Naive thymus-derived CD4-positive, alpha-beta T cell (primary cell): ENCODE results near the gene SLC22A1. TPM values are rescaled to one million over a fixed set of nuclear protein-coding genes. Genes with fewer than 3 reads are reported as not detected.

Experiments
- ATAC-seq: fragments of 150-1000 bp; cut with Tn5 transposase; 2 replicates; pipeline ENCODE4 v1.10.0; 2021; ENCODE audit warnings: mild to moderate bottlenecking, moderate library complexity
- CTCF ChIA-PET: fragments of 350-600 bp; sonication (Branson Sonifier 250); formaldehyde crosslinking; loops from one replicate; lab custom pipeline; 2021; ENCODE audit warnings: antibody characterized with exemption; lab: Charles Lee
- POLR2A ChIA-PET: fragments of 350-600 bp; sonication (Branson Sonifier 250); formaldehyde crosslinking; loops from one replicate; lab custom pipeline; 2021; ENCODE audit warnings: antibody characterized with exemption, inconsistent platforms; lab: Charles Lee
- DNase-seq, 9 donors: peaks; one replicate each; pipeline versions ENCODE4 v3.0.0 to v3.0.0-alpha.2; 2020 to 2022; ENCODE audit warnings: mixed read lengths in 1 of 9
- H3K27ac ChIP-seq: one replicate; pipeline ENCODE4 v1.7.0; 2013; ENCODE audit warnings: mild to moderate bottlenecking, low read depth, low read length, moderate library complexity
- H3K27me3 ChIP-seq, 2 donors: one replicate each; pipeline ENCODE4 v1.7.0; 2013; ENCODE audit warnings: low read length in 2 of 2, mild to moderate bottlenecking in 2 of 2, moderate library complexity in 2 of 2; ENCODE audit not compliant: control insufficient read depth in 2 of 2, insufficient read depth in 2 of 2
- H3K36me3 ChIP-seq, 3 experiments: 1 replicate in 2 of 3; 2 replicates in 1 of 3; pipeline ENCODE4 v1.7.0; 2013; ENCODE audit warnings: low read length in 3 of 3, mild to moderate bottlenecking in 3 of 3, moderate library complexity in 1 of 3; ENCODE audit not compliant: insufficient read depth in 3 of 3, control insufficient read depth in 2 of 3
- H3K4me1 ChIP-seq, 2 donors: one replicate each; pipeline ENCODE4 v1.7.0; 2013; ENCODE audit warnings: low read length in 2 of 2, mild to moderate bottlenecking in 2 of 2, moderate library complexity in 1 of 2; ENCODE audit not compliant: control insufficient read depth in 2 of 2, insufficient read depth in 2 of 2
- H3K4me3 ChIP-seq: 2 replicates; pipeline ENCODE4 v1.7.0; 2013; ENCODE audit warnings: mild to moderate bottlenecking, low read length
- H3K9me3 ChIP-seq, 3 experiments: 1 replicate in 2 of 3; 2 replicates in 1 of 3; pipeline ENCODE4 v1.7.0; 2013; ENCODE audit warnings: low read length in 3 of 3; ENCODE audit not compliant: control insufficient read depth in 2 of 3
- H3K27ac Mint-ChIP-seq, 9 donors: one replicate each; pipeline ENCODE4 v1.8.0; 2020 to 2022; ENCODE audit warnings: mixed read lengths in 9 of 9, mild to moderate bottlenecking in 8 of 9, moderate library complexity in 5 of 9, inconsistent platforms in 2 of 9
- H3K27me3 Mint-ChIP-seq, 5 donors: one replicate each; pipeline ENCODE4 v1.8.0; 2021 to 2022; ENCODE audit warnings: mixed read lengths in 5 of 5, mild to moderate bottlenecking in 1 of 5
- H3K36me3 Mint-ChIP-seq, 5 donors: one replicate each; pipeline ENCODE4 v1.8.0; 2020 to 2022; ENCODE audit warnings: mixed read lengths in 5 of 5, mild to moderate bottlenecking in 3 of 5, inconsistent platforms in 1 of 5
- H3K4me1 Mint-ChIP-seq, 7 donors: one replicate each; pipeline ENCODE4 v1.8.0; 2020 to 2022; ENCODE audit warnings: mixed read lengths in 7 of 7, mild to moderate bottlenecking in 3 of 7, inconsistent platforms in 1 of 7
- H3K4me3 Mint-ChIP-seq, 10 donors: one replicate each; pipeline ENCODE4 v1.8.0; 2020 to 2022; ENCODE audit warnings: mild to moderate bottlenecking in 10 of 10, mixed read lengths in 10 of 10, moderate library complexity in 6 of 10, inconsistent platforms in 2 of 10
- H3K9me3 Mint-ChIP-seq, 11 donors: one replicate each; pipeline ENCODE4 v1.8.0; 2020 to 2022; ENCODE audit warnings: mixed read lengths in 11 of 11, mild to moderate bottlenecking in 4 of 11, inconsistent platforms in 1 of 11, moderate library complexity in 1 of 11
- intact Hi-C, 2 donors: fragments of 100-400 bp; cut with micrococcal nuclease; formaldehyde crosslinking; loops; one replicate each; pipeline ENCODE4 v1.15.1; 2023
- polyA plus RNA-seq, 2 donors: library from polyadenylated mRNA; unstranded; fragments of 300-500 nt; fragmentation: Illumina TruSeq; gene quantifications; one replicate each; pipeline ENCODE4 v1.2.3, GENCODE V29; 2021
- total RNA-seq, 6 experiments: library from RNA in 5 of 6; stranded (reverse) in 5 of 6; gene quantifications; 1 replicate in 5 of 6; 2 replicates in 1 of 6; pipeline ENCODE4 v1.2.3 and lab custom pipeline; 2021 to 2026

SLC22A1 gene
- total and polyA plus RNA-seq, 7 experiments from 2014 or later: 0.39 to 2.2 (median 1.3) TPM; not detected in 3

DNA sequence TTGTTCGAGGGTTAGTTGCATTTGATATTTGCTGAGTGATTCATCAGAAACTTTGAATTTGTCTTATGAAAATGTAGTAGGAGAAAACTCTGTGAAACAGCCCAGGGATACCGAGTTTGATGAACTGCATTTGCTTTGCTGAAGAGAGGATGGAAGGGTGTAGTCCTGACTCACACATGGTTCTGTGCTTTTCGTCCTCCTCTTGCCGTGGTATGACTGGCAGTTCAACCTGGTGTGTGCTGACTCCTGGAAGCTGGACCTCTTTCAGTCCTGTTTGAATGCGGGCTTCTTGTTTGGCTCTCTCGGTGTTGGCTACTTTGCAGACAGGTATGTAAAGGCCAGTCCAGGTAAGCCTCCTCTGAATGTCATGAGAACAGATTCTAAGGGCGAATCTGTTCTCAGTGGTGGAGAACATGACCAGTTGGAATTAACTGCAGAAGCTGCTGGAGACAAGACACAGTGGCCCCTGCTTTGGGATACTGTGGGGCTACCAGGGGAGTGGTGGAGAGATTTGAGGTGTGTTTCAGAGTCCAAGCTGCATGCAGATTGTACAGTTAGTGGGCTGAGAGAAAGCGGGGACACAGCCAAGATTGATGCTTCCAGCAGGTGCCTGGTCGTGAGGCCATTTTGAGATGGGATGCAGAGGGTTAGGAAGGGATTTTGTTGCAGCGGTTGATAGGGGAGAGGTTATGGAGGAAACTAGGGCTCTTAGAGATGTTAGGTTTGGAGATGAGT, 8.4 kb downstream of the SLC22A1 start:
- H3K27ac ChIP-seq: no peak overlapping the region
- no peak for DNase-seq
- Mint-ChIP-seq H3K9me3 (no peaks in the 10 kb centered on the region), H3K36me3 (peaks cover 0 to 4% (median 0%) of the 10 kb centered on the region in 5 donors), H3K4me1 (no peaks in the 10 kb centered on the region), H3K4me3 (no peak overlapping the region), H3K27me3 (no peaks in the 10 kb centered on the region), H3K27ac (peak overlapping the region in 2 of 9 donors; percentile 6 to 42)
- ATAC-seq: no peak
- no peaks in the 10 kb centered on the region for H3K9me3 ChIP-seq
- ChIA-PET POLR2A (no interaction called here), CTCF (no interaction called here)
- intact Hi-C loops: no loop called here
- H3K36me3 ChIP-seq: no peaks in the 10 kb centered on the region
- no peaks in the 10 kb centered on the region for H3K4me1 ChIP-seq
- no peak overlapping the region for H3K4me3 ChIP-seq
- H3K27me3 ChIP-seq: no peaks in the 10 kb centered on the region

DNA sequence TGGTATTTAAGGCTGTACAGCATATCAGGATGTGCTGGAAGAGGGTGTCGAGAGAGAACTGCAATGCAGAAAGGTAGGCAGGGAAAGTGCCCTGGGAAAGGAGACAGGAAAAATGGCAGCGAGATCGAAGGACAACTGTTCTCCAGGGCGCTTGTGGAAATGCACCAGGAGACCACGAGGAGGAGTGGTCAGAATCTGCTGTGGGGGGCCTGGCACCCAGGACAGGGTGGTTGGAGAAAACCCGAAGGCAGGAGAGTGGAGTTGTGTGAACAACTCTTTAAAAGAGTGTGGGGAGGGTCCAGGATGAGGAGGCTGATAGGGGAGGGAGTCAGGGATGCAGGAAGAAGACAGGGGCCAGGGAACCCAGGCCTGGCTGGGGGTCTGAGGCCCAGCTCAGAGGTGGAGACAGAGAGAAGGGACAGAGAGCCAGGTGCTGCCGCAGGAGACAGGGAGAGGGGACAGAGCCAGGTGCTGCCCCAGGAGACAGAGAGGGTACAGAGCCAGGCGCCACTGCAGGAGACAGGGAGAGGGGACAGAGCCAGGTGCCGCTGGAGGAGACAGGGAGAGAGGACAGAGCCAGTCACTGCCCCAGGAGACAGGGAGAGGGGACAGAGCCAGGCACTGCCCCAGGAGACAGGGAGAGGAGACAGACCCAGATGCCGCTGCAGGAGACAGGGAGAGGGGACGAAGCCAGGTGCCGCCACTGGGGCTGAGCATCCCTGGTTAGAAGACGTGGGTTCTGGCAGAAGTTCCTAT, 9.3 kb downstream of the SLC22A1 start:
- H3K4me1 ChIP-seq: no peaks in the 10 kb centered on the region
- POLR2A ChIA-PET: no interaction called here
- no peak overlapping the region for H3K4me3 Mint-ChIP-seq
- H3K4me3 ChIP-seq: no peak overlapping the region
- peak overlapping the region in 1 of 9 donors; percentile 1 for H3K27ac Mint-ChIP-seq
- H3K27me3 ChIP-seq: no peaks in the 10 kb centered on the region
- no peaks in the 10 kb centered on the region for H3K4me1 Mint-ChIP-seq
- no peak for DNase-seq
- intact Hi-C loops: no loop called here
- no peaks in the 10 kb centered on the region for H3K9me3 ChIP-seq
- H3K27ac ChIP-seq: no peak overlapping the region
- H3K36me3 ChIP-seq: no peaks in the 10 kb centered on the region
- CTCF ChIA-PET: no interaction called here
- peaks cover 0 to 4% (median 0%) of the 10 kb centered on the region in 5 donors for H3K36me3 Mint-ChIP-seq
- peaks cover 0 to under 1% (median 0%) of the 10 kb centered on the region in 5 donors for H3K27me3 Mint-ChIP-seq
- no peak for ATAC-seq
- H3K9me3 Mint-ChIP-seq: no peaks in the 10 kb centered on the region

- H3K27ac ChIP-seq: no peak overlapping the region
- no peaks in the 10 kb centered on the region for H3K27me3 ChIP-seq
- H3K36me3 Mint-ChIP-seq: peaks cover 0 to 4% (median 0%) of the 10 kb centered on the region in 5 donors
- peaks cover 0 to 3% (median 0%) of the 10 kb centered on the region in 5 donors for H3K27me3 Mint-ChIP-seq
- H3K27ac Mint-ChIP-seq: no peak overlapping the region
- no peaks in the 10 kb centered on the region for H3K9me3 Mint-ChIP-seq
- no peak overlapping the region for H3K4me3 Mint-ChIP-seq
- no peak for ATAC-seq
- H3K4me1 ChIP-seq: no peaks in the 10 kb centered on the region
- no peak for DNase-seq
- intact Hi-C loops: no loop called here
- H3K9me3 ChIP-seq: no peaks in the 10 kb centered on the region
- H3K36me3 ChIP-seq: no peaks in the 10 kb centered on the region
- H3K4me3 ChIP-seq: no peak overlapping the region
- ChIA-PET POLR2A (no interaction called here), CTCF (no interaction called here)
- H3K4me1 Mint-ChIP-seq: no peaks in the 10 kb centered on the region
Measured at GRCh38 chr6:160131636-160132296, 10.2 kb downstream of the SLC22A1 start.

- Mint-ChIP-seq H3K27me3 (peaks cover 0 to 3% (median 0%) of the 10 kb centered on the region in 5 donors), H3K4me3 (no peak overlapping the region), H3K4me1 (no peaks in the 10 kb centered on the region), H3K9me3 (no peaks in the 10 kb centered on the region), H3K36me3 (peaks cover 0 to 4% (median 0%) of the 10 kb centered on the region in 5 donors), H3K27ac (no peak overlapping the region)
- CTCF ChIA-PET: no interaction called here
- no peaks in the 10 kb centered on the region for H3K36me3 ChIP-seq
- H3K27ac ChIP-seq: no peak overlapping the region
- H3K27me3 ChIP-seq: no peaks in the 10 kb centered on the region
- intact Hi-C loops: no loop called here
- H3K4me1 ChIP-seq: no peaks in the 10 kb centered on the region
- no peak for DNase-seq
- no peaks in the 10 kb centered on the region for H3K9me3 ChIP-seq
- ATAC-seq: no peak
- POLR2A ChIA-PET: no interaction called here
- H3K4me3 ChIP-seq: no peak overlapping the region
Measured at GRCh38 chr6:160132297-160132637, 10.7 kb downstream of the SLC22A1 start.

- intact Hi-C loops: no loop called here
- no peak for DNase-seq
- Mint-ChIP-seq H3K4me1 (peaks cover 0 to under 1% (median 0%) of the 10 kb centered on the region in 7 donors), H3K9me3 (no peaks in the 10 kb centered on the region), H3K4me3 (no peak overlapping the region), H3K36me3 (peaks cover 0 to 4% (median 0%) of the 10 kb centered on the region in 5 donors), H3K27ac (no peak overlapping the region), H3K27me3 (peaks cover 0 to 5% (median 0%) of the 10 kb centered on the region in 5 donors)
- Histone ChIP-seq H3K27me3 (no peaks in the 10 kb centered on the region), H3K27ac (no peak overlapping the region), H3K4me1 (no peaks in the 10 kb centered on the region), H3K4me3 (no peak overlapping the region), H3K36me3 (no peaks in the 10 kb centered on the region), H3K9me3 (no peaks in the 10 kb centered on the region)
- ChIA-PET POLR2A (no interaction called here), CTCF (no interaction called here)
- no peak for ATAC-seq
Measured at GRCh38 chr6:160132776-160133338, 11.2 kb downstream of the SLC22A1 start.

GRCh38 chr6:160133441-160134336, 12.1 kb downstream of the SLC22A1 start:
- Mint-ChIP-seq H3K36me3 (peaks cover 0 to 4% (median 0%) of the 10 kb centered on the region in 5 donors), H3K4me1 (peaks cover 0 to 9% (median 8%) of the 10 kb centered on the region in 7 donors), H3K27ac (no peak overlapping the region), H3K27me3 (peaks cover 0 to 6% (median 0%) of the 10 kb centered on the region in 5 donors), H3K4me3 (no peak overlapping the region), H3K9me3 (no peaks in the 10 kb centered on the region)
- H3K27me3 ChIP-seq: no peaks in the 10 kb centered on the region
- DNase-seq (no peak), ATAC-seq (no peak)
- no peak overlapping the region for H3K27ac ChIP-seq
- ChIA-PET CTCF (no interaction called here), POLR2A (no interaction called here)
- H3K4me3 ChIP-seq: no peak overlapping the region
- no peaks in the 10 kb centered on the region for H3K9me3 ChIP-seq
- no peaks in the 10 kb centered on the region for H3K36me3 ChIP-seq
- peaks cover 0 to 4% of the 10 kb centered on the region in 2 donors for H3K4me1 ChIP-seq
- intact Hi-C loops: no loop called here
